Measurements from ENCODE around the gene SUMO4. TPM values are rescaled to one million over a fixed set of nuclear protein-coding genes. Genes with fewer than 3 reads are reported as not detected.
A peak's percentile ranks its signal among the peaks of the same experiment; 100 is the strongest.

Gene SUMO4
- total and polyA plus RNA-seq, 2 of the 8 experiments (the other 6 are each of a cell fraction or from before 2014, with no cell fraction given): 0.09 to 1.3 TPM

DNA sequence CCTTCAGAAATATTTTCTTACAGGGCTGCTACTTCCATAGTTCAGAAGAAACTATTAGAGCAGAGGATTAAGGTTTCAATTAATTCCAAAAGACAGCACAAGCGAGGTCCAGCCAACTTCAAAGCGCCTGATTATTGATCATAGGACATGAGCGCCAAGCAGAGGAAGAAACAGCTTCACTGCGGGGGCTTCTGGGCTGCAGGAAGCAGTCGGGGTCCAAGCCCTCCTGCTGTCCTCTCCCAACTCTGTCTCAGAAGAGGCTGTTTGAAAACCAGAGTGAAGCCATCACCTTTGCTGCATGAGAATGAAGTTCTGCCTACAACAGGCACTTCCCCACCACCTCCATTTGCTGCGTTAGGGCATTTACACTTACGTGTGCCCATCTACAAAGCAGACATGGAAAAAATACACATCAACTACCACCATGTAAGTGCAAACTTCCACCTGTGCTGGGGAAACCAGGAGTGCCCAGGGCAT is 23.9 kb downstream of the SUMO4 start:
- CTCF ChIA-PET (ENCODE audit: partially characterized antibody): interaction anchor here (0.6 to 1.9 kb wide), 4 partner anchors 8 to 706 kb away, joined by 3 to 11 read pairs (median 4); no protein-coding TSS in a partner anchor
- WGBS, 2 experiments (ENCODE audit: extremely low coverage in 1 of 2, insufficient coverage in 1 of 2, insufficient read length in 1 of 2, insufficient replicate concordance in 2 of 2, low coverage in 1 of 2, low lambda C conversion rate in 2 of 2, missing lambda C conversion rate in 1 of 2): 75% methylated on average over 7 of the region's 7 CpGs; no CpG with 5 or more reads in 1 of the 2 experiments
- H3K27ac ChIP-seq (ENCODE audit: low read depth, low read length): no peak overlapping the region
- H3K4ac ChIP-seq (replicated peaks; ENCODE audit: insufficient read length, low read depth, low read length): no peak overlapping the region
- H3K9ac ChIP-seq (replicated peaks in 1 of 4; ENCODE audit: extremely low read depth in 1 of 4, low read depth in 3 of 4, low read length in 3 of 4): no peak overlapping the region; a peak in 1 of 7 replicates
- DNase-seq (ENCODE audit: low read depth in 1 of 2, low spot score in 2 of 2) (no peak), FAIRE-seq (no peak)
- no peak overlapping the region for H2BK120ac ChIP-seq (replicated peaks; ENCODE audit: low read depth, low read length)
- H3K36me3 ChIP-seq (ENCODE audit: control insufficient read depth in 2 of 4, insufficient read depth in 4 of 4, low read length in 3 of 4): no peaks in the 10 kb centered on the region
- no peak overlapping the region for H3K14ac ChIP-seq (ENCODE audit: insufficient read length)
- no peak overlapping the region for H2AK5ac ChIP-seq (ENCODE audit: low read depth, low read length)
- H3K18ac ChIP-seq (ENCODE audit: extremely low read depth, low read length): no peak overlapping the region
- no peaks in the 10 kb centered on the region for H3K27me3 ChIP-seq (replicated peaks in 1 of 4; ENCODE audit: control insufficient read depth in 3 of 4, extremely low read depth in 1 of 4, insufficient read depth in 3 of 4, low read length in 3 of 4)
- H4K5ac ChIP-seq (ENCODE audit: insufficient read length, low read depth, low read length): no peak overlapping the region
- POLR2A ChIA-PET (ENCODE audit: partially characterized antibody): no interaction called here
- no peak overlapping the region for H3K23ac ChIP-seq (ENCODE audit: insufficient read length)
- no peak overlapping the region for H3K4me3 ChIP-seq (ENCODE audit: extremely low read depth in 1 of 4, insufficient read depth in 2 of 4, low read depth in 3 of 4, low read length in 4 of 4)
- H2AFZ ChIP-seq (ENCODE audit: low read length): peak overlapping the region; percentile 60
- H2BK15ac ChIP-seq (ENCODE audit: low read length): no peak overlapping the region
- peaks cover 3 to 6% (median 5%) of the 10 kb centered on the region in 4 experiments; a peak in 6 of 7 replicates for H3K4me1 ChIP-seq (replicated peaks in 1 of 4; ENCODE audit: control insufficient read depth in 3 of 4, insufficient read depth in 4 of 4, low read length in 3 of 4)
- no peak overlapping the region; the same call in 1 of the 2 replicates for H2BK12ac ChIP-seq (ENCODE audit: low read depth, low read length)
- peak overlapping the region; percentile 1; the same call in 1 of the 2 replicates for H2BK5ac ChIP-seq (ENCODE audit: low read depth, low read length)
- H3K79me2 ChIP-seq (ENCODE audit: control insufficient read depth in 1 of 2, insufficient read depth in 2 of 2, low read length in 2 of 2): no peaks in the 10 kb centered on the region
- H2BK20ac ChIP-seq (ENCODE audit: low read length): no peak overlapping the region
- no peak overlapping the region for H3K56ac ChIP-seq (replicated peaks; ENCODE audit: insufficient read length, low read depth, low read length)
- H3K4me2 ChIP-seq (ENCODE audit: insufficient read depth in 1 of 2, low read depth in 2 of 2, low read length in 2 of 2): no peak overlapping the region
- H4K20me1 ChIP-seq (replicated peaks in 1 of 2; ENCODE audit: control insufficient read depth in 1 of 2, insufficient read depth in 2 of 2, low read length in 2 of 2): no peaks in the 10 kb centered on the region
- no peak overlapping the region for H4K91ac ChIP-seq (replicated peaks; ENCODE audit: insufficient read length, low read length)
- H3K23me2 ChIP-seq (ENCODE audit: low read depth, low read length): no peaks in the 10 kb centered on the region
- H3K9me3 ChIP-seq (ENCODE audit: insufficient read depth in 2 of 2, low read depth in 1 of 2, low read length in 1 of 2): no peaks in the 10 kb centered on the region
- no peaks in the 10 kb centered on the region for H3K79me1 ChIP-seq (ENCODE audit: low read depth, low read length)
- no peak overlapping the region for H4K8ac ChIP-seq (ENCODE audit: extremely low read depth, insufficient read depth, low read length)
- TF ChIP-seq CTBP2 (IDR thresholded peaks at IDR 0.05; ENCODE audit: borderline replicate concordance, insufficient read depth, insufficient read length, low read length) (no peak), EP300 (IDR thresholded peaks at IDR 0.05; ENCODE audit: borderline replicate concordance in 1 of 2, low read depth in 2 of 2, low read length in 2 of 2) (no peak), JUN (IDR thresholded peaks at IDR 0.05; ENCODE audit: low read depth, low read length) (no peak), CBX8 (IDR thresholded peaks at IDR 0.05; ENCODE audit: borderline replicate concordance, low read depth, low read length) (no peak), CREB1 (IDR thresholded peaks at IDR 0.05) (no peak), SUZ12 (IDR thresholded peaks at IDR 0.05; ENCODE audit: low read length) (no peak), TEAD4 (IDR thresholded peaks at IDR 0.05; ENCODE audit: low read depth, low read length) (no peak), CHD1 (IDR thresholded peaks at IDR 0.05; ENCODE audit: low read depth, low read length) (no peak), TAF7 (optimal IDR thresholded peaks at IDR 0.05; ENCODE audit: borderline replicate concordance, low read depth, low read length) (no peak), KDM4A (IDR thresholded peaks at IDR 0.05; ENCODE audit: low read depth, low read length, severe bottlenecking) (no peak), EGR1 (IDR thresholded peaks at IDR 0.05; ENCODE audit: borderline replicate concordance, low read depth, low read length) (no peak), BRCA1 (IDR thresholded peaks at IDR 0.05; ENCODE audit: low read depth, low read length) (no peak), FOSL1 (IDR thresholded peaks at IDR 0.05; ENCODE audit: insufficient read depth, low read depth, low read length) (no peak), YY1 (IDR thresholded peaks at IDR 0.05; ENCODE audit: low read depth, low read length) (no peak), RFX5 (IDR thresholded peaks at IDR 0.05; ENCODE audit: borderline replicate concordance, low read depth, low read length) (no peak)

All from H1 (cell line).